ENCODE measurements around the gene QPRT.

DNA sequence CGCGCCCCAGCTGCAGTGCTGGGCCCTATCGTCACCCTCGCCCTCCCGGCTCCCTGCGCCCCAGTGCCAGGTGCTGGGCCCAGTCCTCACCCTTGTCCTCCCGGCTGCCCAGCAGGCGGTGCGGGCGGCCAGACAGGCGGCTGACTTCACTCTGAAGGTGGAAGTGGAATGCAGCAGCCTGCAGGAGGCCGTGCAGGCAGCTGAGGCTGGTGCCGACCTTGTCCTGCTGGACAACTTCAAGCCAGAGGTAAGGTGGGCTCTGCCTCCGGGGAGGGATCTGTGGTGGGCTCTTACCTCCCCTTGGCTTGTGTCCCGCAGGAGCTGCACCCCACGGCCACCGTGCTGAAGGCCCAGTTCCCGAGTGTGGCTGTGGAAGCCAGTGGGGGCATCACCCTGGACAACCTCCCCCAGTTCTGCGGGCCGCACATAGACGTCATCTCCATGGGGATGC lies 17.9 kb downstream of the QPRT start:
- TF ChIP-seq CTCF (IDR thresholded peaks at IDR 0.05) (no peak), POLR2A (IDR thresholded peaks at IDR 0.05) (no peak)

All from adrenal gland (tissue), 5 donors.